ENCODE results near the gene SEL1L. TPM values are rescaled to one million over a fixed set of nuclear protein-coding genes. Genes with fewer than 3 reads are reported as not detected.

Gene SEL1L
- total RNA-seq, 2 donors from 2014 or later: 62.9 to 64.0 TPM

GRCh38 chr14:81509321-81509720 is 24.3 kb downstream of the SEL1L start:
- H3K36me3 Mint-ChIP-seq (ENCODE audit: low read depth): peaks cover 59% of the 10 kb centered on the region
- H3K27ac ChIP-seq (ENCODE audit: low read depth, low read length): no peak overlapping the region

GRCh38 chr14:81506487-81506886 is 27.2 kb downstream of the SEL1L start:
- no peaks in the 10 kb centered on the region for H3K9me3 Mint-ChIP-seq
- H3K27ac Mint-ChIP-seq: no peak overlapping the region
- TF ChIP-seq CTCF (conservative IDR thresholded peaks at IDR 0.05): no peak
- peaks cover 70% of the 10 kb centered on the region for H3K36me3 ChIP-seq (ENCODE audit: control insufficient read depth, insufficient read depth, low read length)
- peaks cover 62% of the 10 kb centered on the region for H3K36me3 Mint-ChIP-seq (ENCODE audit: low read depth)
- peaks cover 40% of the 10 kb centered on the region for H3K4me1 Mint-ChIP-seq
- H3K27me3 Mint-ChIP-seq (ENCODE audit: insufficient read depth): no peaks in the 10 kb centered on the region
- H3K9me3 ChIP-seq (ENCODE audit: control insufficient read depth, low read length): peaks cover 32% of the 10 kb centered on the region
- peaks cover 4% of the 10 kb centered on the region for H3K4me1 ChIP-seq (ENCODE audit: control insufficient read depth, insufficient read depth, low read length)
- no peak overlapping the region for H3K9ac ChIP-seq (ENCODE audit: extremely low read depth, low read length, poor library complexity, severe bottlenecking)
- no peak overlapping the region for H3K4me3 ChIP-seq (ENCODE audit: low read length)
- H3K27ac ChIP-seq (ENCODE audit: low read depth, low read length): no peak overlapping the region
- no peak overlapping the region for H3K4me3 Mint-ChIP-seq
- DNase-seq: no peak
- no peaks in the 10 kb centered on the region for H3K27me3 ChIP-seq (ENCODE audit: control insufficient read depth, insufficient read depth, low read length, poor library complexity, severe bottlenecking)

More at GRCh38 chr14:81509321-81509720, 24.3 kb downstream of the SEL1L start:
- peaks cover 56% of the 10 kb centered on the region for H3K36me3 ChIP-seq (ENCODE audit: control insufficient read depth, insufficient read depth, low read length)
- no peak for DNase-seq
- no peak overlapping the region for H3K4me3 ChIP-seq (ENCODE audit: low read length)
- Mint-ChIP-seq H3K27ac (no peak overlapping the region), H3K4me1 (peaks cover 49% of the 10 kb centered on the region), H3K27me3 (ENCODE audit: insufficient read depth) (no peaks in the 10 kb centered on the region), H3K4me3 (no peak overlapping the region), H3K9me3 (peaks cover 18% of the 10 kb centered on the region)
- TF ChIP-seq CTCF (conservative IDR thresholded peaks at IDR 0.05): no peak
- 85 to 91% methylated on average over 5 of the region's 5 CpGs for WGBS, 2 experiments (ENCODE audit: insufficient coverage in 1 of 2, insufficient read length in 1 of 2)
- H3K9ac ChIP-seq (ENCODE audit: extremely low read depth, low read length, poor library complexity, severe bottlenecking): no peak overlapping the region
- H3K27me3 ChIP-seq (ENCODE audit: control insufficient read depth, insufficient read depth, low read length, poor library complexity, severe bottlenecking): no peaks in the 10 kb centered on the region
- H3K4me1 ChIP-seq (ENCODE audit: control insufficient read depth, insufficient read depth, low read length): peaks cover 4% of the 10 kb centered on the region
- H3K9me3 ChIP-seq (ENCODE audit: control insufficient read depth, low read length): peaks cover 38% of the 10 kb centered on the region

- no peak overlapping the region for H3K9ac ChIP-seq (ENCODE audit: extremely low read depth, low read length, poor library complexity, severe bottlenecking)
- H3K9me3 Mint-ChIP-seq: no peaks in the 10 kb centered on the region
- H3K4me1 Mint-ChIP-seq: peaks cover 27% of the 10 kb centered on the region
- no peak for TF ChIP-seq CTCF (conservative IDR thresholded peaks at IDR 0.05)
- no peaks in the 10 kb centered on the region for H3K27me3 ChIP-seq (ENCODE audit: control insufficient read depth, insufficient read depth, low read length, poor library complexity, severe bottlenecking)
- peaks cover 78% of the 10 kb centered on the region for H3K36me3 ChIP-seq (ENCODE audit: control insufficient read depth, insufficient read depth, low read length)
- no peaks in the 10 kb centered on the region for H3K27me3 Mint-ChIP-seq (ENCODE audit: insufficient read depth)
- H3K4me3 Mint-ChIP-seq: no peak overlapping the region
- no peak overlapping the region for H3K4me3 ChIP-seq (ENCODE audit: low read length)
- H3K27ac Mint-ChIP-seq: no peak overlapping the region
- peaks cover 4% of the 10 kb centered on the region for H3K4me1 ChIP-seq (ENCODE audit: control insufficient read depth, insufficient read depth, low read length)
- H3K9me3 ChIP-seq (ENCODE audit: control insufficient read depth, low read length): peaks cover 32% of the 10 kb centered on the region
- WGBS, 2 experiments (ENCODE audit: insufficient coverage in 1 of 2, insufficient read length in 1 of 2): 95 to 100% methylated on average over 1 to 2 of the region's 2 CpGs
- H3K27ac ChIP-seq (ENCODE audit: low read depth, low read length): no peak overlapping the region
- H3K36me3 Mint-ChIP-seq (ENCODE audit: low read depth): peaks cover 72% of the 10 kb centered on the region
- no peak for DNase-seq
Measured at GRCh38 chr14:81504864-81505263, 28.8 kb downstream of the SEL1L start.

Measured in endodermal cell (in vitro differentiated cells).